Myocyte (in vitro differentiated cells): ENCODE measurements around the gene CEP152. TPM values are rescaled to one million over a fixed set of nuclear protein-coding genes. Genes with fewer than 3 reads are reported as not detected.
"Not testable (repeated sequence)": the region's sequence is repeated elsewhere in the genome, so short reads cannot be mapped to it uniquely, and the experiment has no call there.

Source experiments
- DNase-seq: peaks from one replicate; pipeline ENCODE4 v3.0.0-alpha.2; 2012; ENCODE audit warnings: low read depth
- total RNA-seq: library from RNA; depleted of rRNA; stranded (reverse); fragments of >200 nt; gene quantifications from 2 replicates; pipeline ENCODE4 v1.2.3, GENCODE V29; 2014

Gene CEP152
- total RNA-seq, 1 donor from 2014 or later, result 1.2 TPM

GRCh38 chr15:48805591-48805990 is 5.3 kb downstream of the CEP152 start:
- no peak for DNase-seq

- DNase-seq, result no peak
Measured at GRCh38 chr15:48803877-48804276, 7.0 kb downstream of the CEP152 start.

- peak; percentile 50 for DNase-seq
Measured at GRCh38 chr15:48802867-48803266, 8.0 kb downstream of the CEP152 start.

- DNase-seq, result no peak
Measured at GRCh38 chr15:48802257-48802656, 8.6 kb downstream of the CEP152 start.

GRCh38 chr15:48800811-48801455 is 9.9 kb downstream of the CEP152 start:
- DNase-seq, result peak; percentile 57

GRCh38 chr15:48800245-48800644 is 10.6 kb downstream of the CEP152 start:
- DNase-seq, result no peak

- no peak for DNase-seq
Measured at GRCh38 chr15:48798319-48798718, 12.6 kb downstream of the CEP152 start.

GRCh38 chr15:48796930-48797329 is 13.9 kb downstream of the CEP152 start:
- DNase-seq, result no peak

GRCh38 chr15:48796521-48796920 is 14.3 kb downstream of the CEP152 start:
- no peak for DNase-seq

- no peak for DNase-seq
Measured at GRCh38 chr15:48795901-48796300, 15.0 kb downstream of the CEP152 start.

GRCh38 chr15:48794697-48795134 is 16.2 kb downstream of the CEP152 start:
- no peak for DNase-seq

GRCh38 chr15:48792408-48792807 is 18.5 kb downstream of the CEP152 start:
- DNase-seq, result no peak

- DNase-seq, result not testable (repeated sequence)
Measured at GRCh38 chr15:48790466-48791115, 20.3 kb downstream of the CEP152 start.

GRCh38 chr15:48785712-48786111 is 25.2 kb downstream of the CEP152 start:
- DNase-seq, result no peak

- no peak for DNase-seq
Measured at GRCh38 chr15:48785195-48785594, 25.7 kb downstream of the CEP152 start.

- DNase-seq, result no peak
Measured at GRCh38 chr15:48784756-48785155, 26.1 kb downstream of the CEP152 start.

- DNase-seq, result no peak
Measured at GRCh38 chr15:48782911-48783310, 28.0 kb downstream of the CEP152 start.

GRCh38 chr15:48781481-48782081 is 29.3 kb downstream of the CEP152 start:
- DNase-seq, result no peak

GRCh38 chr15:48781017-48781416 is 29.9 kb downstream of the CEP152 start:
- DNase-seq, result no peak

GRCh38 chr15:48778331-48778730 is 32.5 kb downstream of the CEP152 start:
- DNase-seq, result no peak

GRCh38 chr15:48777645-48778330 is 33.1 kb downstream of the CEP152 start:
- DNase-seq, result no peak

GRCh38 chr15:48775546-48775945 is 35.3 kb downstream of the CEP152 start:
- no peak for DNase-seq
